Islet of Langerhans (tissue), 1 donor: ENCODE results near the gene ZNF526.

Source experiments
- FAIRE-seq: peaks from one replicate; lab custom pipeline; 2011; peaks lifted over from hg19 to GRCh38; lab: Jason Lieb, UNC

Gene ZNF526

DNA sequence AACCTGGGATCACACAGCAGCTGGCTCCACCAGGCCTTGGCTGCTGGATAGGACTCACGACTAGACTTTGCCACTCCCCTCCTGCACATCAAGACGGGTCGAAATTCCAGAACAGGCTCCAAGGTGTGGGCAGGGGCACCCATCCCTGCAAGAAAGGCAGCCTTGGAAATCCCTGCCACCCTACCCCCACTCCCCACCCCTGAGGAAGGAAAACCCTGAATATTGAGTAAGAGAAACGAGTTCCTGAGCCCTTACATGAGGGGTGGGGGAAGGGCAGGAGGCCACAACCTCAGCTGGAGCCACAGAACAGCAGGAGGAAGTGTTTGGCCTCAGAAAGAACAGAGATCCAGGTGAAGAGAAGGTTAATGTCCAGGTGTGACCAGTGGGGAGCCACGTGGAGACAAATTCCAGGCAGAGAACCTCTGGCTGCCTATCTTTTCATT, 22.7 kb upstream of the ZNF526 start:
- no peak for FAIRE-seq

DNA sequence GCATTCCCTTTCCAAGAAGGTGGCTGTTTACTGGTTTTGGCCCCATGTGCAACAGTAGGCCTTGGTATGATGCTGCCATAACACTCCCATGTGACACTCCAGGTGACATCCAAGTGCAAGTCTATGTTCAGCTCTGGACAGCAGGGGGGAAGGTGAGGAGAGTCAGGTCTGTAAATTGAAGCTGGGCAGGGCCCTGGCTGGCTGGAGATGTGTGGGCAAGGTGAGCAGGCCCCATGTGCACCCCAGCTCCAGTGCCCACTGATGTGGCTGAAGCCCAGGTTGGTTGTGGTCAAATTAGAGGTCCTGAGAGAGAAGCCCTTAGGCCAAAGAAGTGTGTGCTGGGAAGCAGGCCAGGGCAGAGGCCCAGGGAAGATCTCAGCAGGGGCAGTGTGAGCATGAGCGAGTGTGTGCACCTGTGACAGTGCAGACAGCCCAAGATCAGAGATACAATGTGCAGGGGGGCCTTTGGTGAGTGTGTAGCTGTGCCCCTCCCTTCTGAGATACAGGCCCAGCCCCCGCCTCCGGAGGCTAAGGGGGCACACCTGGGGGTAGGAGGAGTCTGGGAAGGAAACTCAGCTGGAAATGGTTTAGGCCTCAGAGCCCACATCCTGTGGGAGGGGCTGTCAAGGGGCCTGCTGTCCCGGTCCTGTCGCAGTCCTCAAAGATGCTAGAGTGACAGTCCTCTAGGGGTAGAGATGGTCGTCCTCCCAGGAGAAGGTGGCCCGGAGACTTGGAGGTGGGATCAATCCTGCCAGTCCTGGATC, 21.3 kb upstream of the ZNF526 start:
- no peak for FAIRE-seq

- FAIRE-seq: no peak
Observed at GRCh38 chr19:42199440-42200115, 20.5 kb upstream of the ZNF526 start.

- FAIRE-seq: no peak
Observed at GRCh38 chr19:42200116-42200715, 19.9 kb upstream of the ZNF526 start.

- no peak for FAIRE-seq
Observed at GRCh38 chr19:42201489-42202289, 18.4 kb upstream of the ZNF526 start.

GRCh38 chr19:42202290-42202880, 17.7 kb upstream of the ZNF526 start:
- no peak for FAIRE-seq

DNA sequence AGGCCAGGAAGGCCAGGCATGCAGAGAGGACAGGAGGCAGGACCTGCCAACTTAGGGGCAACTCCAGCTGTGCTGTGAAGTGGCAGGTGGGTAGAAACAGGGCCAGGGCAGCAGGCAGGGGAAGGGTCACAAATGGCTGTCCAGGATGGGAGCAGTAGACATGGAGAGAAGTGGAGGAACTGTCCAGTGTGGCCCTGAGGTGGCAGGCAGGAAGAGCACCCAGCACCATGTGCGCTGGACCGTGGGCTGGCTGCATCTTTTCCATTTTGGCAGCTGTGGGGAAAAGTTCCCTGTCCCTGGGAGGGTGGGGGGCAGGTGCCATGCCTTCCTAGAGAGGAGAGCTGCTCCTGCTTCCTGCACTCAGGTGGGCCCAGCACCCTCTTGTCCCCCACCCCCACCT, 16.4 kb upstream of the ZNF526 start:
- FAIRE-seq: no peak

GRCh38 chr19:42204664-42205063, 15.4 kb upstream of the ZNF526 start:
- no peak for FAIRE-seq

DNA sequence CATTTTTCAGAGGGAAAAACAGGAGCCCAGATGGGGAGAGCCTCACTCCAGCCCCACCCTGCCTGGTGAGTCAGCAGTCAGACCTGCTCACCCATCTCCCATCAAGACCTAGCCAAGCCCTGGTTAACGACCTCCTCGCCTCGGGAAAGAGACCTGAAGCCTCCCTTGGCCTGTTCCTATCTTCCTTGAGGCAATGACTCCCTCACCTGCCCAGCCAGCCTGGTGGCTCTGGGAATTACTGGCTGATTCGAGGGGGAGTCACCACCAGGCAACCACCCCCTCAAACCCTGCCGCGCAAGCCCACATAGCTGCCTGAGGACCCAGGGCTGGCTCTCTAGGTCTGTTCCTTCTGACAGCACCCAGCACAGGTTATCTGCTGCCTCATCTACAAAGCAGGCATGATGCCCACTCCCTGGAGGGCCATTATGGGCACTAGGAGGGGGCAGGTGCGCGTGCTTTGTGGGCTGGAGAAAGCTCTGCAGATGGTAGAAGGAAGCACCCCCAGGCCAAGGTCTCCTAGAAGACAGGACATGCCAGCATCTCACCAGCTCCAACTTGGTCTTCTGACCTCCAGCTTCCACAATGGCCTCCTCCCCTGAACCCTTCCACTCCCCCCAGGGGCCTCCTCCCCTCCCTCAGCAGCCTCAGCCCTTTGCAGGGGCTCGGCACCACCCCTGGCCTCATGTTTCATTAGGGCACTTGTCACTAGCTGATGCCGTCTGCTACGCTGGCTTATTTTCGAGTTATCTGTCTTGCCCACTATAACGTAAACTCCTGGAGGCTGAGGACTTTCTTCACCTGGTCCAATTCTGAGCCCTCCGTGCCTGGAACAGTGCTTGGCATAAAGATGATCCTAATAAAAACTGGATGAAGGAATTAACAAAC, 13.0 kb upstream of the ZNF526 start:
- no peak for FAIRE-seq

GRCh38 chr19:42207767-42208271, 12.3 kb upstream of the ZNF526 start:
- no peak for FAIRE-seq

GRCh38 chr19:42208612-42209011, 11.5 kb upstream of the ZNF526 start:
- no peak for FAIRE-seq

- FAIRE-seq: no peak
Observed at GRCh38 chr19:42212886-42213285, 7.2 kb upstream of the ZNF526 start.

- no peak for FAIRE-seq
Observed at GRCh38 chr19:42214810-42215485, 5.2 kb upstream of the ZNF526 start.

DNA sequence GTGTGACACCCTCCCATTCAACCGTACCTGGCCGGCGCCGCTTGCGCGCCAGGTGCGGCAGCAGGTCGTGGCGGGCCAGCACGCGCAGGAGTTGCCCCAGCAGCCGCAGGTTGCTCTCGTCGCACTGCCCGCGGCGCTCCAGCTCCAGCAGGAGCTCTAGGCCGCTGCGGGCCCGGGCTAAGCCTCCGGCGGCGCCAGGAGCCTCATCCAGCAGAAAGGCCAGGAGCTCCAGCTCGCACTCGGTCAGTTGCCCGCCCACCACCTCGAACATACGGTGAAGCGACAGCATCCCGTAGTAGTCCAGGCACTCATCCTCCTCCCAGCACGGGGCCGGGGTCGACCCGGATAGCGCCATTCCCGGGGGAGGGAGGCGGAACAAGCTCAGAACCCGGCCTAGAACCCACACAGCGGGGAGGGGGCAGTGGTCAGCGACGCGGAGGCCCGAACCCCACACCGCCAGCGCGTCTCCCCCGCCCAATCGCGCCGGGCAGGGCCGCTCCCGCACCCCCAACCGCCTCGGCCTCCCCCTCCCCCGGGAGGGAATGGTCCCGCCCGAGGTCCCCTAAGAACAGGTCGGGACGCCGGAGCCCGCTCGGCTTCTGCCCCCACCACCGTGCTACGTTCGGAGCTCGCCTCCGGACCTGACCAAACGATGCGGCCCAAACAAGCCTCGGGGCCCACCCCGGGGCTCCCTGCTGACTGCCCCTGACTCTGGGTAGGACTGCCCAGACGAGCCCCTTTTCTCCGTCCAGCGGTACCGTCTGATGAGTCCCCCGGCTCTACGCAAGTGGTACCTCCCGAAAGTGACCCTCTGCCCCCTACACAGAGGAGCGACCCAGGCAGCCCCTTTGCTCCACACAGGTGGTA, 3.2 kb upstream of the ZNF526 start:
- FAIRE-seq: no peak

DNA sequence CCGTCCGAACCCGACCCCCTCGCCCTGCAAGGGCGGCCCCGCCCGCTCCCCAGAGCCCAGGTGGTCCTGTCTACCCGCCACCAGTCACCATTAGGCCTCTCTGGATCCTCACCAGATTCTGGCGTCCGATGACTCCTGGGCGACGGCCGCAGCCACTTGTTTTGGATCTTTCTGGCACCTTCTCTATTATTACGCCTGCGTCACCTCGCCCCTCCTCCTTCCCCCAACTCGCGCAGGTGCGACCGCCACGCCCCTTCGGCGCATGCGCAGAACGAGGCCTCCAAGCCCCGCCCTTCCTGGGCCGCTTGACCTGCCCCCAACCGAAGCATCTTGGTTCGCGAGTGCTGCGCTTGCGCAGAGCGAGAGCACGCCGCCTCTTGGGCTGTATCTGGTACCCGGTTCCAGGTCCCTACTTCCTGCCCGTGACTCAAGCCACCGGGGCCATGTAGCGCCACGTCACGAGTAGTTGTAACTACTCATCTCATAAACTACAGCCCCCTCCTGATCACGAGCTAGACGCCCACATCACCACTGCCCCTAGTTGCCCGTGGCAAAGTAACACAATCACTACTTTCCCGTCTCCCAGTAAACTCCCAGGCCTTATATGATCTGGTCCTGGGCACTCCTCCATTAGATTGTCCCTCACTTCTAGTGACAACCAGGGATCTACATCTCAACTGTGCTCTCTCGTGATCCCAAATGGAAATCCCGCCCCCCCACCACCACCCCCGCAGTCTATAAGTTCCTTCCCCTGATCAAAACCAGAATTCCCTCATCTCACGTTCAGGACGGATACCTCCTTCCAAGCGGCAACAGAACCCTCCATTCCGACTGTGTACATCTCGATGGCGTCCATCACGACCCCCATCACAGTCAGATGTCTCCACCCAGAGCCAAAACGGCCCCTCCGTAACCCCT, 2.3 kb upstream of the ZNF526 start, which contains the start of gene DEDD2:
DEDD2 (minus strand) TSS at position 158 of the 918 bp plus-strand sequence. CDS start 670 bp downstream, outside the sequence.
- FAIRE-seq: no peak

- no peak for FAIRE-seq
Observed at GRCh38 chr19:42220751-42221097, 612 bp downstream of the ZNF526 start.

GRCh38 chr19:42224940-42225717, 5.0 kb downstream of the ZNF526 start:
- no peak for FAIRE-seq
